Activated T-cell treated with anti-CD3 and anti-CD28 coated beads, Interleukin-2, amount 50 U/mL, for 1 hour (primary cell): Measurements from ENCODE around the gene GALNTL6.
"Not testable (repeated sequence)": the region's sequence is repeated elsewhere in the genome, so short reads cannot be mapped to it uniquely, and the experiment has no call there.

Experiments used
- DNase-seq: peaks from one replicate; pipeline ENCODE4 v3.0.0-alpha.2; 2020

Gene GALNTL6

DNA sequence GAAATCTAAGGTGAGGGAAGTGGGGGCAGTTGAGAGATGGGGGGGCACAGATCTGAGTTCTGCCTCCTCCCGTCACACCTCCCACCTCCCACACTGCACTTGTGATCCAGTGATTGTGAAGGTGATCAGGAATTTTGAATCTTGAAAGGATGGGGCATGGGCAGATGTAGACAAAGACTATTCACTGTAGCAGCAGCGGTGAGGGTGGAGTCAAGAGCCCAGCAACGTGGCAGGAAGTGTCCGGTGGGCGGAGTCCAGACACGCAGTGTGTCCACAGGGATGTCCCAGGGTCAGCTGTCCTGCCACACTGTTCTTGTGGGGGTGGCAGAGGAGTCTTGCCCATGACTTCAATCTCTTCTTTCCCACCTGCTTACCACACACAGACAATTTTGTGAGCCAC lies 1024.9 kb downstream of the GALNTL6 start:
- DNase-seq: no peak

DNA sequence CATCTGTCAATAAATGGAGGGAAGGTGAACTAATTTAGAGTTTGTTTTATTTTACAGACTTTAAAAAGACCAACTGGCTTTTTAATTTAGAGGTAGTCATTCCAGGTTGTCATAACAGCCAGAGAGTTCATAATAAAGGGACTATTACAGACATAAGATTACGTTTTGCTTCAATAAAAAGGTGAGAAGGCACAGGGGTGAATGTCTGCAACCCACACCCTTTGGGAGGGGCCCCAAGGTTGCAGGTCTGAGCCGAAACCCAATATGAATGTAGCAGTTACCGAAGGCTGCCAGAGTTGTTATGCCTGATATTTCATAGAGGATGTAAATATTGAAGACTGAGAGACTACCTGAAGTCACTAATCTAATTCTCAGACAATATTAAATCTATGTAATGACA lies 1025.7 kb downstream of the GALNTL6 start:
- no peak for DNase-seq

DNA sequence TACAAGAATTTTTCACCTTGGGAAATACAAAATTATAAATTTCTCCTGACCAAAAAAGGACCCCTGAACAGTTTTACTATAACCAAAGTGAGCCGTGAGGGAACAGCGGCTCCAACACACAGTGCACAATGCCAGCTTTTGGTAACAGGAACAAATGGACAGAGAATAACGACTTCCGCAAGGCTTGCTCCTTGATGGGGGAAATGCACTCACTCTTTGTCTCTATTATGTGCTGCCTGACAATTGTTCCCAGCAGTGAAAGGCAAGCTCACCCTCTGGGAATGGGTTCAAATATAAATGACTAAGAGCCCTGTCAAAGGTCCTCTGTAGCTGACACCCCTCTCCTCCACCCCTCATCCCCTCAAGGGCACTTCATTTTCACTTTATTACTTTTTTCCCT lies 1029.6 kb downstream of the GALNTL6 start:
- no peak for DNase-seq

DNA sequence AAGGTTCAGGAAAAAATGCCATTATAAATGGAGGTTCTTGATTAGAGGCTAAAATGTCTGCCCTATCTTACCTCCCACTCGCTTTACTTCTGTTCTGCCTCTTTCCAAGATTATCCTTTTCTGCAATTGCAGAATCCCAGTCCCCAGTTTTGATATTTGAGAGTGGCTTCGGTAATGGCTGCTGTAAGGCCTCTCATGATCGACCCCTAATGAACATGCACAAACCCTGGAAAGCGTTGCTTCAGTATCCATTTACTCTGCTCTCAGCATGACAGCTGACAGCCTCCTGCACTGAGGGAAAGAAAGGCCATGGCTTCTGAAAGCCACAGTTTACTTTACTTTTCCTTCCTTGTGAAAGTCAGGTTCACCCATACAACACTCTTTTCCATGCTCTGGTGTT lies 1030.0 kb downstream of the GALNTL6 start:
- no peak for DNase-seq

DNA sequence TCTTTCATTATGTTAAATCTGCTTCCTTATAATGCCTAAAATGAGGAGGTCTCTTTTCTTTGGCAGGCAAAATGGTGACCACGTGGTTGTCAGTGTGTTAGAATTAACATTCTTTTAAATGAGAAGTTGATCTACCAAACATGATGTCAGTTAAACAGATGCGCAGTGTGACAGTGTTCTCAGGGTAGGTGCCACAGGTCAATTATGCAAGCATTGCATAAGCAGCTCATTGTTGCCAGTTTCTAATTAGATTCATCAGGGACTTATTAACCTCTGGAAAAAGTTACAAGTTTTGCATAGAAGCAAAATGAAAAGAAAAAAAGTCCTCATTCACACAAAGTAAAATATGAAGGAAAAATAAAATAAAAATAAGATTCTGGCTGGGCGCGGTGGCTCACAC lies 1031.4 kb downstream of the GALNTL6 start:
- DNase-seq: no peak

DNA sequence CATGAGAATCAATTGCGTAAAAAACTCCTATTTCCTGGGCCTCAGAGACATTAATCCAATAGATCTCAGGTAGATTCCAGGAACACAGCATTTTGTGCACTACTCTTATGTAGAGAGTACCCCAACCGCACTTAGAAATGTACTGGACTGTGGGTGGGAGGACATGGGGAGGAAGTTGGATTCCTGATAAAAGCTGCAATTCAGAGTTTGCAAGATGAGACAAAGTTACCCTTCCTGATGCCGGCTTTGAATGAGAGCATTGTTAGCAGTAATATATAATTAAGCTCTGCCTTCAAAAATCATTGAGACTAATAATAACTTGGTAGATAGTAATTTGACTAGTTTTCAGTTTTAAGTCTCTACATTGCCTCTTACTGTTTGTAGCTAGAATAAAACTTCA lies 1032.1 kb downstream of the GALNTL6 start:
- no peak for DNase-seq

DNA sequence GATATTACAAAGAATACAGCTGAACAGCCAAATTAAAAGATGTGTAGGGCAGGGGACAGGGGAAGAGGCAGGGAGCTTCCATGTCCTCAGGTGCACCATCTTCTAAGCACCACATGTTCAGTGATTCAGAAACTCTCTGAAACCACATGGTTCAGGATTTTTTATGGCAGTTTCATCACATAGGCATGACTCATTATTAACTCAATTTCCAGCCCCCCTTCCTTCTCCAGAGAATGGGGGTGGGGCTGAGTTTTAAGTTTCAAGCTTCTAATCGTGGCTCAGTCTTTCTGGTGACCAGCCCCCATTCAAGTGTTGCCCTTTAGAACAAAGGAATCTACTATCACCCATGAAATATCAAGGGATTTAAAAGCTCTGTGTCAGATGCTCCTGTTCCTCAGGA lies 1037.6 kb downstream of the GALNTL6 start:
- no peak for DNase-seq

DNA sequence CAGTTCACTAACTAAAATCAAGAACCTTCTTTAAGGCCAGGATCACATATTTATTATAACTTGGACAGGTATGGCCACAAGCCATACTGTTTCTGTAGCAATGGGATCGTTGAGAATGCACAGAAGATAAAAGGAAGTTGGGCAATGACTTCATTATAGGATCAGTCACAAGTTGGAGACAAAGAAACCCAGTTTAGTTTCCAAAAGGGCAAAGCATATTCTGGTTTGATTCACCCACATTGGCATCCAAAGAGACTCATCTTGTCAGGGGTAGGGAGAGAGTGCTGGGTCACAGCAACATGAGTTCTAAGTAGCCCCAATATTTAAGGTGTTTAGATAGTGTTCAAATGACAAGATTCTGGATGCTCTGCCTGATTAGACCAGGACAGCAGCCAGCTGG lies 1038.3 kb downstream of the GALNTL6 start:
- no peak for DNase-seq

DNA sequence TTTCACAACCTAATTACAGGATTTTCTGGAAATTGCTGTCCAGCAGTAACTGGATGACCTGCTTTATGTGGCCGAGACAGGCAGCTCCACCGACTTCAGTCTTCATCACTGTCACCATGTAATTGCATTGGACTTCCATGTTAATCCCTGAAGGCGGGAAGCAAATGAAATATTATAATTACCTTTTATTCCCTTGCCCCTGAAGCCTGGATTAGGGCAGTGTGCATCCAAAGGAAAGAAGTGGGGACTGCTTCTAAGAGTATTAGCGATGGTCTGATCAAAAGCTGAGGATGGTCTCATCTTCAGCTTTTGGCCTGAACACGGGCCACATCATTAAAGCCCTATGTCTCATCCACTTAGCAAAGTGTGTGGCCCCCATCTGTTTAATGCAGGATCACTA lies 1043.8 kb downstream of the GALNTL6 start:
- DNase-seq: no peak

DNA sequence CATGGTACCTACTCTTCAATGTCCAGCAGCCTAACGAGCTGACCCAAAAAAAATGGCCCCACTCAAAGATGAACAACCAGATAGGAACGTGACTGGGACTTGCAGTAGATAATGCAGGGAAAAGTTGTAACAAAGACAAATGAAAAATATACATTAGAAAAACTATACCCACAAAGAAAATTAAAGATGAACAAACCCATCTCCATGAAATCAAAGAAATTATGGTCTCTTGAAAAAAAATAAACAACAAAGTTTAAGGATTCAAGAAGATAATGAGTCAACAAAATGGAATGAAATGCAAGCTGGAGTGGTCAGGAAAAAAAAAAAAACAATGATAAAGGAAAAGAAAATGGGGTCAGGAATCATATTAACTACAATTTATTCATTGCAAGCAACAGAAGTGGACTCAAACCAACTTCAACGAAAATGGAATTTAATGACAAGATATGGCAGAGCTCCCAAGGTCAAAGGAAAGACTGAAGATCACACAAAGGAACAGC lies 1045.6 kb downstream of the GALNTL6 start:
- DNase-seq: no peak

DNA sequence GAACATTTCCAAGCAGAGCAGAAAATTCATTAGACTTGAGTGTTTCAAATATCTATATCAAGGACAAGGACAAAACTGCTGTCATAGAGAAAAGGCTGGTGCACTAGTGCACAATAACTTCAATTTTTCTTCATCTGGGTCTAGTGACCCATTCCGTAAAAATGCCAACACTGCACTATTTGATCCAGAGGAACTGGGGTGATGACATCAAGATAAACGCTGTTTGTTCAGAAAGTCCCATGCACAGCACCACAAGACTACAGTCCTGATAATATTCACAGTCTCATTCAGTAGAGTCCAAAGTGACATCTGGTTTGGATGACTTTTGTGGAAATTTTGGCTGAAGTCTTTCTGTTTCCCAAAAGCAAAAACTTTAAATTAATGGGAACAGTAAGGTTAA lies 1051.9 kb downstream of the GALNTL6 start:
- no peak for DNase-seq

DNA sequence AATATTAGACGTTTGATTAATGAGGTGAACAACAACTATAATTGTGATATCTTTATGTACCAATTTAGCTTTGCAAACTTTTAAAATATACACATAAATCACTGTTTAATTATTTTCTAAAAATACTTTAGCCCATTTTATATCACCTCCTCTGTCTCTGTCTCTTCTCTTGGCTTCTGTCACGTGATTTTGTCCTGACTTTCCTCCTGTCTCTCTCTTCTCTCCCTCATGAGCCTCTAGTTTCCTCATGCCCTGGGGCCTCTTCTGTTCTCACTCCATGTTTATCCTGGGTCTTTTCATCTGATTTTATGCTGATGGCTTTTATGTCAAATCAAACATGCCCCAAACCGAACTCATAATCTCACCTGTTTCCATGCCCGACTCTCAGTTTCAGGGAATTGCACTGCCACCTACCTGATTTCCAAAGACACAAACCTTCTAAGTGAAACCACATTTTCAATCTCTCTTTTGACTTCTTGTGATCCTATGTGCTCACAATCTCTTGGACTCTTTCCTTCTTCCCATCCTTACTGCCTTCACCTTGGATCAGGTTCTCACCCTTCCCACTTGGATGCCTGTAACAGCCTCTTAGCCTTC lies 1052.4 kb downstream of the GALNTL6 start:
- DNase-seq: no peak

DNA sequence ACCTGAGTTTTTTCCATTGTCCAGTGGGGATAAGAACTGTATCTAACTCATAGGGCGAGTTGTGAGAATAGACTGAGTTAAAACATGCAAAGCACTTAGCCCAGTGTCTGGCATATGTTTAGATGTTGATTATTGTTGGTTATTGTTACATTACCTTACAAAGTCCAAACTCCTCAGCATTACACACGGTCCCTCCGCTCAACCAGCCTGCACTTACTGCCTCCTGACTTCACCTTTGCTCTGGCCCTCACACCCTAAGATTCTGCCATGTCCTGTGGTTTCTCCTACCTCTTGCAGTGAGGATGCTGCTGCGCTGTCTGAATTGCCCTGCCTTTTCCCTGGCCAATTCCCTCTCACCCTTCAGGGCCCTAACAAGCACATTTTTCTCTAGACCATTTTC lies 1053.2 kb downstream of the GALNTL6 start:
- no peak for DNase-seq

DNA sequence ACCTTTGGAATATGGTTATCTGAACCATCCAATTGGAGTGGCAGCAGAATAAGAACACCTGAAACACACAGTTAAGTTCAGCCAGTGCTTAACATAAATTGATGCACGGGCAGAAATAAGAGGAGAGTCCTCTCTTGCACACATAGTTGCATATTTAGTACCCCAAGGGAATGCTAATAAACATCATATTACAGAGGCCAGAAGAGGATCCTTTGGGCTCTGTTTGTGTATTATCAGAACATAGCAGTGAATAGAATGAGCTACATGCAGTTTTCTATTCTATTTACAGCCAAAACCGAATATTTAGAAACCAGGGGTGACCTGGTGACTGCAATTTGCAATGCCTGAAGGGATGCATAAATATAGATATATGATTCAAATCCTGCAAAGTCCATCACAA lies 1054.6 kb downstream of the GALNTL6 start:
- no peak for DNase-seq

DNA sequence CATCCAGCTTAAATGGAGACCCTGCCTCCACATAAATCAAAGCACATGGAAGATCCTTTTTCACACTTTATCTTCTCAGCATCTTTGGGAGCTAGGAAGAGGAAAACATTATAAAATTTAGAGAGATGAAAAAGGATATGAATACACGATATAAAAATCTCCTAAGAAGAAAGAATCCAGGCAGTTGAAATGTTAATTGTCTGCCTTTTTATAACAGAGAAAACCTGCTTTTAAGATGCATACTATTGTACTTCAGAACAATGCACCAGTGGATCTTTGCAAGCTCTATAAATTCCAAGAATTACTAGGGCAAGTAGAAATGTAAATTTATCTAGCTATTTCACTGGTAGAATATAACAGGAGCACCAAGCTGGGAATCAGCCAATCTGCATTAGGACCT lies 1055.1 kb downstream of the GALNTL6 start:
- DNase-seq: no peak

DNA sequence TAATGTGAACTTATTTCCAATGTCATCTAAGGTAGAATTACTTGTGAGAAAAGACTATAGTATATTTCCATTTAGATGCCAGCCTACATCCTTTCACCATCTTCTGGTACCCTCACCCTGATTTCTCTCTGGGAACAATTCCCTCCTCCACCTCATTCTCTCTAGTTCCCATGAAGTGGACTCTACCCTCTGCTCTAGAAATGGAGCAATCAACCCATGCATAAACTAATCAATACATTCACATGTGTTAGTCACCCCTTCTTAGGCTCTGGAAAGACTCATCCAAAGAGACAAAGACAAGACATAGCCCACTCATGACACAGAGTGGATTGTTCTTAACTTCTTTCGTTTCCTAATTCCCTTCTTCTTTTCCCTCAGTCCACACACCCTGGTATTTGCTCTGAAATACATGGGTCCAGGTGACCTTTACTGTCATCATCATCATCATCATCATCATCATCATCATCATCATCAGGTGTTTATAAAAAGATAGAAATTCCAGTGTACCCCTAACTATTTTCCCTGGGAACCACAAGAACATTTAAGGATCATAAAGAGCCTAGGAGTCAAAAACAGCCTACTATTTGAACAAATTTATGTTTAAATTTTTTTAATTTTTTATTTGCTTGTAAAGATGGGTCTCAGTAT lies 1056.5 kb downstream of the GALNTL6 start:
- DNase-seq: no peak

DNA sequence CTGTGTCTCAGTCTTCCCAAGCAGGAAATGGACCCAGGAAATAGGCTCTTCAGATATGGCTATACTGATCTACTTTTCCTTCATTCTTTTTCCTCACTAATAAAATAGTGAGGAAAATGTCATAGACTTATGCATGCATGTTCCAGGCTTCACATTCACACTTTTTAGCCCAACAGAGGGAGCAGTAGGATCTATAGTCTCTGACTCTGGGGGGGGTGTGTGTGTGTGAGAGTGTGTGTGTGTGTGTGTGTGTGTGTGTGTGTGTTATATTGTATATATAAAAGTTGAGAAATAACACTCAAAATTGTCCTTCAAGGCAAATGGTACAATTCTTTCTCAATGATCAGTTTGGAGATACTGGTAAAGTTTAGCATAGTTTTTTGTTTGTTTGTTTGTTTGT lies 1058.2 kb downstream of the GALNTL6 start:
- DNase-seq: no peak

DNA sequence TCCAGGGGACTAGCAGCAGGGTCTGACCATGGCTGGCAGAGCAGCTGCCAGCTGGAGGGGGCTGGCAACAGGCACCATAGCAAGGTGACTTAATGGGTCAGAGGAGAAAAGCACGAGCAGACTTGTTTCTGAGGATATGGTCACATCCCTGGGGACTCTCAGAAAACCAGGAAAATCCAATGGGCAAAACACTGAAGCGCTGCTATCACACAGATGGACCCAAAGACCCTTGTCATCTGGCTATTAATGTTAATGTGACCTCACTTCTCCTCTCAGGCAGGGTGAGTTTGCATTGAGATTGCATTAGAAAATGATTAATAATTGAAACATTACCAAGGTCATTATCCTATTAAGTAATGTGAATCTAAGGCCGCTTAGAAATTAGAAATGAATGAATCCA lies 1061.7 kb downstream of the GALNTL6 start:
- no peak for DNase-seq

DNA sequence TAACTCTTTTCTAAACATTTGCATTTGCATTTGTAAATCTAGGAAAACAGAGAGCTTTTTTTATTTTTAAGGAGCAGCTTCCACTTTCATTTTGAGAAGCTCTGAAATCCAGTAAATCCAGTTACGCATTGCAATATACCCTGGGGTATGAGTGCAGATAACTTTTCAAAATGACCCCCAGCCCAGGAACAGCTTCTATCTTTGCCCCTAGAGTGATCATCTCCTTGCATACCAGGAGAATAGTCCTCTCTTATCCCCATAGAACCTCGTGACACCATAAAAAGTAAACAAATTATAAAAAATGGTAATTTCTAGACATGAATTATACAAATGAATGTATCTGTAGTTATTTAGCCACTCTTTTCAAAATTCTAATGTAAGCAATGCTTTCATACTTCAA lies 1063.2 kb downstream of the GALNTL6 start:
- DNase-seq: no peak

DNA sequence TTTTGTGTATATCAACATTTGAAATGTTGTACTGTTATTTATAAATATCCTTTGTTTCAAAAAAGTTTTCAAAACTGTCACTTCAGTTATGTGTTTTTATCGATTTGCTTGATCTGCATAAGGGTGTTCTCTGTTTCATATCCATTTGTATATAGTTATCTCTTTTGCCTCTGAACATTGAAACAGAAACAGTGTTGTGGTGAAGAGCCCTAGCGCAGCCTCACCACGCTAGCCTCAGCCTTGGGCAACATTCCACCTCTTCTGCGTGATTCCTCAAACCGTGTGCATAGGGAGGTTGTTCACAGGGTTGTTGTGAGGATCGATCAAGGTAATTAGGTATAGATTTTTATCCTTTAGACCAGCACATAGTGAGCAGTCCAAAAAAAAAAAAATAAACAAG lies 1068.4 kb downstream of the GALNTL6 start:
- DNase-seq: no peak

DNA sequence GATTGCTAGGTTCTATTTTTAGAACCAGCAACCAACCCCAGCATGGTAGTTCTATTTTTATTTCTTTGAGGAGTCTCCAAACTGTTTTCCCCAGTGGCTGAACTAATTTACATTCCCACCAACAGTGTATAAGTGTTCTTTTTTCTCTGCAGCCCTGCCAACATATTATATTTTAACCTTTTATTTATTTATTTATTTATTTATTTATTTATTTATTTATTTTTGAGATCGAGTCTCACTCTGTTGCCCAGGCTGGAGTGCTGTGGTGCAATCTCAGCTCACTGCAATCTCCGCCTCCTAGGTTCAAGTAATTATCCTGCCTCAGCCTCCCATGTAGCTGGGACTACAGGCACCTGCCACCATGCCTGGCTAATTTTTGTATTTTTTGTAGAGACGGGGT lies 1074.2 kb downstream of the GALNTL6 start:
- DNase-seq: not testable (repeated sequence)

DNA sequence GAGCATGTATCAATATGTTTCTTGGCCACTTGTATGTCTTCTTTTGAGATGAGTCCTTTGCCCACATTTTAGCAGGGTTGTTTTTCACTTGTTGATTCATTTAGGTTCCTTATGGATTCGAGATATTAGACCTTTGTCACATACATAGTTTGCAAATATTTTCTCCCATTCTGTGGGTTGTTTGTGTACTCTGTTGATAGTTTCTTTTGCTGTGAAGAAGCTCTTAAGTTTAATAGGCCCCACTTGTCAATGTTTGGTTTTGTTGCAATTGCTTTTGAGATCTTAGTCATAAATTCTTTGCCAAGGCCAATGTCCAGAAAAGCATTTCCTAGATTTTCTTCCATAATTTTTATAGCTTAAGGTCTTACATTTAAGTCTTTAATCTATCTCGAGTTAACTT lies 1074.8 kb downstream of the GALNTL6 start:
- no peak for DNase-seq

DNA sequence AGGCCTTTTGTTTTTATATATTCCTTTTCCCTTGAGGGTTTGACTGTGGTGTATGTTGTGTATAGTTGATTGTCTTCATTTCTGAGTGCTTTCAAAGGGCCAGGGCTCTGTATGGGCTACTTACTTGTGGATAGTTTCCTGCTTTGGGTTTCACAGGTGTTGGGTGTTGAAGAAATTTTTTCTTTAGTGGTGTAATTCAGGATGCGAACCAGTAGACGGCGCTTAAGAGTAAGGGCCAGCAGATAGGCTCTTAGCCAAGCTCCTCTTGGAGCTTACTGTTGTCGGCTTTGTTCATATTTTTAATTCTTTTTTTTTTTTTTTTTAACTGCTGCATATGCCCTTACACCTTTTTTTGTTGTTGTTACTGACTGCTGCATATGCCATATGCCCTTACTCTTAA lies 1079.1 kb downstream of the GALNTL6 start:
- DNase-seq: no peak

DNA sequence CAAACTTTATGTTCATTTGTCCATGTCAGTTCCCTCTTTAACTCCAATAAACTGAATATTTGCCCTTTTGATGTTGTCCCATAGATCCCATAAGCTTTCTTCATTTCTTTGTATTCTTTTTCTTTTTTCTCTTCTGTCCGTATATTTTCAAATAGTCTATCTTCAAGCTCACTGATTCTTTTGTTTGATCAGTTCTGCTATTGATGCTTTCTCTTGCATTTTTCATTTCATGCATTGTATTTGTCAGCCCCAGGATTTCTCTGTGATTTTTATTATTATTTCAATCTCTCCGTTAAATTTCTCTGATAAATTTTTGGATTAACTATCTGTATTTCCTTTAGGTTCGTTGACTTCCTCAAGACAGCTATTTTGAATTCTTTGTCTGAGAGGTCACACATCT lies 1082.5 kb downstream of the GALNTL6 start:
- DNase-seq: no peak

DNA sequence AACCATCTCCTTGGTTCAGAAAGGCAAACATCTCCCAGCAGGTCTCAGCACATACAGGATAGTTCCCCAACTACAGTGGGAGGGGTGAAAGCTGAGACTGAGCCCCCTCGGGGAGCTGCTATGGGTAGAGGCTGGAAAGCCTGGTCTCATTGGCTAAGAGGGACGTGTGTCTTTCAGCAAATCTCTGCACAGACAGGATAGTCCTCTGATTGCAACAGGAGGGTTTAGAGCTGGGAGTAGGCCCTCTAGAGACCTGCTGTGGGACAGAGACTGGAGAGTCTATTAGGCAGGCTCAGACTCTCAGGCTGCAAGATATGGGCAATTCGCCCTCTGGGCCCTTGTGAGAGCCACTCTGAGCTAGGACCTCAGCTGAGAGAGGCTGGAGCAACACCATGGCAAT lies 1083.8 kb downstream of the GALNTL6 start:
- DNase-seq: no peak
